Vagina (tissue), 2 donors: ENCODE measurements around the gene EXTL2. TPM values are rescaled to one million over a fixed set of nuclear protein-coding genes. Genes with fewer than 3 reads are reported as not detected.

Source experiments
- DNase-seq, 2 donors: peaks; one replicate each; pipeline ENCODE4 v3.0.0-alpha.2; 2017; ENCODE audit errors: extremely low spot score in 2 of 2
- H3K27ac ChIP-seq: fragments of 200-600 bp; sonication (generic); one replicate; pipeline ENCODE4 v1.5.1; 2019
- H3K27me3 ChIP-seq: fragments of 200-600 bp; sonication (generic); one replicate; pipeline ENCODE4 v1.5.1; 2019
- H3K36me3 ChIP-seq, 2 donors: fragments of 200-600 bp; sonication (generic); one replicate each; pipeline ENCODE4 v1.5.1; 2017 to 2019
- H3K4me1 ChIP-seq: fragments of 200-600 bp; sonication (generic); one replicate; pipeline ENCODE4 v1.5.1; 2019
- H3K4me3 ChIP-seq, 2 donors: fragments of 200-600 bp; sonication (generic); 1 replicate in 1 of 2; 2 replicates in 1 of 2; pipeline ENCODE4 v1.5.1; 2016 to 2019
- H3K9me3 ChIP-seq: fragments of 200-600 bp; sonication (generic); one replicate; pipeline ENCODE4 v1.5.1; 2019
- CTCF ChIP-seq, 3 experiments: fragments of 450-650 bp in 2 of 3; fragments of 200-600 bp in 1 of 3; sonication (generic) in 1 of 3; IDR thresholded peaks; one replicate each; pipeline ENCODE4 v1.5.1; 2017 to 2019; ENCODE audit warnings: antibody characterized with exemption in 3 of 3, mild to moderate bottlenecking in 2 of 3, moderate library complexity in 2 of 3
- POLR2A ChIP-seq, 2 donors: fragments of 450-650 bp; IDR thresholded peaks; one replicate each; pipeline ENCODE4 v1.6.1; 2017; ENCODE audit warnings: antibody characterized with exemption in 2 of 2, mild to moderate bottlenecking in 2 of 2, moderate library complexity in 2 of 2
- POLR2AphosphoS5 ChIP-seq, 2 donors: sonication (generic); formaldehyde crosslinking; IDR thresholded peaks; one replicate each; pipeline ENCODE4 v1.9.0; 2017; ENCODE audit warnings: antibody characterized with exemption in 2 of 2, mild to moderate bottlenecking in 2 of 2, low read depth in 1 of 2; ENCODE audit not compliant: insufficient read depth in 1 of 2
- intact Hi-C: fragments of 100-400 bp; cut with DNase I; formaldehyde crosslinking; loops from one replicate; pipeline ENCODE4 v1.15.1; 2023
- total RNA-seq: library from RNA; depleted of rRNA; stranded (reverse); fragments of >200 nt; gene quantifications from one replicate; pipeline ENCODE4 v1.2.3, GENCODE V29; 2016

Gene EXTL2
- total RNA-seq, 1 donor from 2014 or later = 10.1 TPM

- Histone ChIP-seq H3K36me3 (no peaks in the 10 kb centered on the region), H3K9me3 (no peaks in the 10 kb centered on the region), H3K4me3 (no peak overlapping the region), H3K4me1 (no peaks in the 10 kb centered on the region), H3K27ac (no peak overlapping the region), H3K27me3 (no peaks in the 10 kb centered on the region)
- TF ChIP-seq CTCF (IDR thresholded peaks at IDR 0.05) = no peak
- TF ChIP-seq POLR2AphosphoS5 (IDR thresholded peaks at IDR 0.05; ENCODE audit: insufficient read depth in 1 of 2, low read depth in 1 of 2) = no peak
- TF ChIP-seq POLR2A (IDR thresholded peaks at IDR 0.05) = no peak
- DNase-seq = no peak
- intact Hi-C loops = no loop called here
Observed at GRCh38 chr1:100874433-100874832, 20.2 kb downstream of the EXTL2 start.

GRCh38 chr1:100869996-100870395, 24.6 kb downstream of the EXTL2 start:
- Histone ChIP-seq H3K27ac (no peak overlapping the region), H3K4me1 (no peaks in the 10 kb centered on the region), H3K36me3 (no peaks in the 10 kb centered on the region), H3K9me3 (no peaks in the 10 kb centered on the region), H3K4me3 (no peak overlapping the region), H3K27me3 (no peaks in the 10 kb centered on the region)
- no peak for TF ChIP-seq CTCF (IDR thresholded peaks at IDR 0.05)
- TF ChIP-seq POLR2A (IDR thresholded peaks at IDR 0.05) = no peak
- no peak for TF ChIP-seq POLR2AphosphoS5 (IDR thresholded peaks at IDR 0.05; ENCODE audit: insufficient read depth in 1 of 2, low read depth in 1 of 2)
- no peak for DNase-seq
- intact Hi-C loops = loop anchor here (5.0 kb wide), 1 partner anchor 413 kb away; no protein-coding TSS in a partner anchor

GRCh38 chr1:100868364-100868995, 26.2 kb downstream of the EXTL2 start:
- H3K4me3 ChIP-seq = no peak overlapping the region
- intact Hi-C loops = loop anchor here (5.0 kb wide), 1 partner anchor 411 kb away; no protein-coding TSS in a partner anchor
- TF ChIP-seq POLR2AphosphoS5 (IDR thresholded peaks at IDR 0.05; ENCODE audit: insufficient read depth in 1 of 2, low read depth in 1 of 2) (no peak), CTCF (IDR thresholded peaks at IDR 0.05) (peak in 2 of 3 experiments; percentile 3 to 62)
- no peaks in the 10 kb centered on the region for H3K9me3 ChIP-seq
- H3K27ac ChIP-seq = no peak overlapping the region
- H3K27me3 ChIP-seq = no peaks in the 10 kb centered on the region
- H3K4me1 ChIP-seq = no peaks in the 10 kb centered on the region
- no peak for DNase-seq
- H3K36me3 ChIP-seq = no peaks in the 10 kb centered on the region

GRCh38 chr1:100866901-100867206, 27.8 kb downstream of the EXTL2 start:
- H3K4me3 ChIP-seq = no peak overlapping the region
- no peaks in the 10 kb centered on the region for H3K4me1 ChIP-seq
- TF ChIP-seq POLR2A (IDR thresholded peaks at IDR 0.05) (no peak), CTCF (IDR thresholded peaks at IDR 0.05) (no peak), POLR2AphosphoS5 (IDR thresholded peaks at IDR 0.05; ENCODE audit: insufficient read depth in 1 of 2, low read depth in 1 of 2) (no peak)
- no peak overlapping the region for H3K27ac ChIP-seq
- no peaks in the 10 kb centered on the region for H3K27me3 ChIP-seq
- DNase-seq = no peak
- no peaks in the 10 kb centered on the region for H3K9me3 ChIP-seq
- H3K36me3 ChIP-seq = no peaks in the 10 kb centered on the region
- intact Hi-C loops = loop anchor here (5.0 kb wide), 1 partner anchor 410 kb away; no protein-coding TSS in a partner anchor

- Histone ChIP-seq H3K27me3 (no peaks in the 10 kb centered on the region), H3K4me3 (no peak overlapping the region), H3K9me3 (no peaks in the 10 kb centered on the region), H3K4me1 (no peaks in the 10 kb centered on the region), H3K27ac (no peak overlapping the region), H3K36me3 (no peaks in the 10 kb centered on the region)
- intact Hi-C loops = loop anchor here (5.0 kb wide), 1 partner anchor 409 kb away; no protein-coding TSS in a partner anchor
- no peak for DNase-seq
- TF ChIP-seq CTCF (IDR thresholded peaks at IDR 0.05) (peak in 2 of 3 experiments; percentile 17 to 33), POLR2AphosphoS5 (IDR thresholded peaks at IDR 0.05; ENCODE audit: insufficient read depth in 1 of 2, low read depth in 1 of 2) (no peak)
Observed at GRCh38 chr1:100866041-100866900, 28.4 kb downstream of the EXTL2 start.
